HepG2 (cell line): ENCODE results near the gene METTL23. TPM values are rescaled to one million over a fixed set of nuclear protein-coding genes. Genes with fewer than 3 reads are reported as not detected.

Experiments
- BRD4 ChIP-seq: sonication (generic); formaldehyde crosslinking; IDR thresholded peaks from 2 replicates; pipeline ENCODE4 v1.4.0; 2020; ENCODE audit warnings: missing genetic modification reagents
- DNMT3B ChIP-seq: conservative IDR thresholded peaks from 2 replicates; pipeline ENCODE4 v1.6.1; 2016; ENCODE audit warnings: missing biosample characterization, control low read depth
- ETV6 ChIP-seq: sonication (generic); formaldehyde crosslinking; conservative IDR thresholded peaks from 2 replicates; pipeline ENCODE4 v1.4.0; 2020; ENCODE audit warnings: missing genetic modification reagents
- JARID2 ChIP-seq: sonication (generic); formaldehyde crosslinking; IDR thresholded peaks from 2 replicates; pipeline ENCODE4 v1.8.1; 2023; ENCODE audit warnings: missing genetic modification reagents, inconsistent platforms; ENCODE audit not compliant: insufficient replicate concordance
- KDM6A ChIP-seq: IDR thresholded peaks from 2 replicates; pipeline ENCODE4 v1.6.1; 2016; ENCODE audit warnings: low read depth
- SMAD9 ChIP-seq: sonication (generic); formaldehyde crosslinking; IDR thresholded peaks from 2 replicates; pipeline ENCODE4 v1.5.1; 2020; ENCODE audit warnings: mild to moderate bottlenecking, missing genetic modification reagents
- TRIM24 ChIP-seq: sonication (generic); formaldehyde crosslinking; IDR thresholded peaks from 2 replicates; pipeline ENCODE4 v1.8.0; 2022; ENCODE audit warnings: mild to moderate bottlenecking, missing genetic modification reagents
- ZMYM4 ChIP-seq: sonication (generic); formaldehyde crosslinking; IDR thresholded peaks from 2 replicates; pipeline ENCODE4 v1.8.1; 2023; ENCODE audit warnings: mild to moderate bottlenecking, missing genetic modification reagents
- ZNF33B ChIP-seq: sonication (generic); formaldehyde crosslinking; IDR thresholded peaks from 2 replicates; pipeline ENCODE4 v1.5.1; 2020; ENCODE audit warnings: mild to moderate bottlenecking, missing genetic modification reagents
- ZNF367 ChIP-seq: sonication (generic); formaldehyde crosslinking; IDR thresholded peaks from 2 replicates; pipeline ENCODE4 v1.4.0; 2020; ENCODE audit warnings: missing genetic modification reagents, borderline replicate concordance
- ZNF616 ChIP-seq: sonication (generic); formaldehyde crosslinking; IDR thresholded peaks from 2 replicates; pipeline ENCODE4 v1.5.0; 2020; ENCODE audit warnings: low read depth, mild to moderate bottlenecking, missing genetic modification reagents
- ZNF660 ChIP-seq: sonication (generic); formaldehyde crosslinking; IDR thresholded peaks from 2 replicates; pipeline ENCODE4 v1.5.1; 2020; ENCODE audit warnings: mild to moderate bottlenecking, low read depth, missing genetic modification reagents, borderline replicate concordance
- ZNF678 ChIP-seq: sonication (generic); formaldehyde crosslinking; IDR thresholded peaks from 2 replicates; pipeline ENCODE4 v1.4.0; 2020; ENCODE audit warnings: mild to moderate bottlenecking, missing genetic modification reagents
- ZNF772 ChIP-seq: sonication (generic); formaldehyde crosslinking; IDR thresholded peaks from 2 replicates; pipeline ENCODE4 v1.5.0; 2020; ENCODE audit warnings: mild to moderate bottlenecking, missing genetic modification reagents
- polyA plus RNA-seq, 8 experiments: library from polyadenylated mRNA; depleted of rRNA in 3 of 8; stranded (reverse) in 7 of 8; unstranded in 1 of 8; fragments of >200 nt; fragmentation: Illumina TruSeq in 4 of 8; extraction: Trizol in 4 of 8; gene quantifications; 2 replicates each; pipeline versions ENCODE4 v1.2.1 to v1.2.3, GENCODE V29; 2011 to 2016; ENCODE audit warnings: low read depth in 4 of 8, missing spikeins in 1 of 8, mixed read lengths in 1 of 8; ENCODE audit not compliant: insufficient read depth in 1 of 8
- total RNA-seq, 5 experiments: library from RNA; depleted of rRNA; stranded (reverse); fragments of >200 nt; fragmentation: Illumina TruSeq; extraction: Trizol; gene quantifications; 2 replicates each; pipeline ENCODE4 v1.2.3, GENCODE V29; 2016; ENCODE audit warnings: low read depth in 1 of 5
- TF ChIP-seq, protein P1 (sequence below): sonication (generic); formaldehyde crosslinking; IDR thresholded peaks from 2 replicates; pipeline ENCODE4 v1.5.0; 2020; ENCODE audit warnings: mild to moderate bottlenecking, missing genetic modification reagents, borderline replicate concordance
- TF ChIP-seq, protein P2 (sequence below): sonication (generic); formaldehyde crosslinking; IDR thresholded peaks from 2 replicates; pipeline ENCODE4 v1.8.1; 2022; ENCODE audit warnings: mild to moderate bottlenecking, missing genetic modification reagents
- TF ChIP-seq, protein P3 (sequence below): sonication (generic); formaldehyde crosslinking; IDR thresholded peaks from 2 replicates; pipeline ENCODE4 v1.4.0; 2020; ENCODE audit warnings: missing genetic modification reagents, mild to moderate bottlenecking, borderline replicate concordance
- TF ChIP-seq, protein P4 (sequence below): sonication (generic); formaldehyde crosslinking; IDR thresholded peaks from 2 replicates; pipeline ENCODE4 v1.4.0; 2020; ENCODE audit warnings: missing genetic modification reagents

The METTL23 gene
- total and polyA plus RNA-seq, 2 of the 13 experiments (the other 11 are each of a cell fraction or from before 2014, with no cell fraction given): 39.9 to 104 TPM

DNA sequence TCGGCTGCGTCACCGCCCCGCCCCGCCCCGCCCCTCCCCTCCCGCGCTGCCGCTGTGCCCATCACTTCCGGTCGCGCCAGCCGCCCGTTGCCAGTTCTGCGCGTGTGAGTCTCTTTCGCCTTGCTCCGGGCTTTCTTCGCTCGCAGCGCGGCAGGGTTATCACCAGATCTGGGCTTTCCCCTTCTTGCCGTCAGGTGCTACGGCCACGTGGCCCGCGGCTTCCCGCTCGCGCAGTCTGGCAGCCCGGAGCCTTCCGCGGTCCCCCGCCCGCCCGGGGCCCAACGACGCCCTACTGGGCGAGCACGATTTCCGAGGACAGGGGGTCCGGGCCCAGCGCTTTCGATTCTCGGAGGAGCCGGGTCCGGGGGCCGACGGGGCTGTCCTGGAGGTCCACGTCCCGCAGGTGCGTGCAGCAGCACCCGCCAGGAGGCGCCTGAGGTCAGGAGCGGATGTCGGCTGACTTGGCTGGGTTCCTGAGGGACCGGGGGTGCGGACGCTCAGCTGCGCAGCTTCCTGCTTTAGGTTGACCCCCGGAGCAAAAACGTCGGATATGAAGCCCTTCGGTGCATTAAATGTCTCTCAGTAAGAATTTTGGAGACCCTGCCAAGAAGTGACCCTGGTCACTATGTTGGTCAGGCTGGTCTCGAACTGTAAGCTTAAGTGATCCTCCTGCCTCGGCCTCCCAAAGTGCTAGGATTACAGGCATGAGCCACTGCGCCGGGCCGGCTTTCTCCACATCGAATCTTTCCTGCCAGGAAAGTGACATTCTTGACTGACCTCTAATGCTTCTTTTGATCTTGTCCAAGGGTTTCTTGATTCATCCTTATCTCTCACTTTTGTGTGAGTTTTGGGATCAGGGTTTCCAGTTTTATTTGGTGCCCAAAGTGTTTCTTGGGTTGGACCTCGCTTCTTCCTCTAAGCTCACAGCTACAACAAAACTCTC lies at the start of gene METTL23 (continued):
- TF ChIP-seq, protein P1, sequence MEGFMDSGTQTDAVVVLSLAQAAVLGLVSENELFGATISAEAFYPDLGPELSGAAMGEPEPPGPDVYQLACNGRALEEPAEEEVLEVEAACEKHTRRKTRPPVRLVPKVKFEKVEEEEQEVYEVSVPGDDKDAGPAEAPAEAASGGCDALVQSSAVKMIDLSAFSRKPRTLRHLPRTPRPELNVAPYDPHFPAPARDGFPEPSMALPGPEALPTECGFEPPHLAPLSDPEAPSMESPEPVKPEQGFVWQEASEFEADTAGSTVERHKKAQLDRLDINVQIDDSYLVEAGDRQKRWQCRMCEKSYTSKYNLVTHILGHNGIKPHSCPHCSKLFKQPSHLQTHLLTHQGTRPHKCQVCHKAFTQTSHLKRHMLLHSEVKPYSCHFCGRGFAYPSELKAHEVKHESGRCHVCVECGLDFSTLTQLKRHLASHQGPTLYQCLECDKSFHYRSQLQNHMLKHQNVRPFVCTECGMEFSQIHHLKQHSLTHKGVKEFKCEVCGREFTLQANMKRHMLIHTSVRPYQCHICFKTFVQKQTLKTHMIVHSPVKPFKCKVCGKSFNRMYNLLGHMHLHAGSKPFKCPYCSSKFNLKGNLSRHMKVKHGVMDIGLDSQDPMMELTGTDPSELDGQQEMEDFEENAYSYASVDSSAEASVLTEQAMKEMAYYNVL (CRISPR knock-in tag): no peak; the same call in 1 of the 2 replicates
- no peak for TF ChIP-seq ZMYM4
- peak; percentile 97; the same call in 1 of the 2 replicates for TF ChIP-seq DNMT3B (CRISPR knock-in tag)
- TF ChIP-seq SMAD9: no peak
- no peak for TF ChIP-seq TRIM24 (CRISPR knock-in tag)
- TF ChIP-seq ETV6: peak; percentile 80
- TF ChIP-seq BRD4 (CRISPR knock-in tag): peak; percentile 46; the same call in 1 of the 2 replicates
- TF ChIP-seq KDM6A (CRISPR knock-in tag): no peak
- TF ChIP-seq, protein P2, sequence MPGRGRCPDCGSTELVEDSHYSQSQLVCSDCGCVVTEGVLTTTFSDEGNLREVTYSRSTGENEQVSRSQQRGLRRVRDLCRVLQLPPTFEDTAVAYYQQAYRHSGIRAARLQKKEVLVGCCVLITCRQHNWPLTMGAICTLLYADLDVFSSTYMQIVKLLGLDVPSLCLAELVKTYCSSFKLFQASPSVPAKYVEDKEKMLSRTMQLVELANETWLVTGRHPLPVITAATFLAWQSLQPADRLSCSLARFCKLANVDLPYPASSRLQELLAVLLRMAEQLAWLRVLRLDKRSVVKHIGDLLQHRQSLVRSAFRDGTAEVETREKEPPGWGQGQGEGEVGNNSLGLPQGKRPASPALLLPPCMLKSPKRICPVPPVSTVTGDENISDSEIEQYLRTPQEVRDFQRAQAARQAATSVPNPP (CRISPR knock-in tag): peak; percentile 35; the same call in 1 of the 2 replicates
- TF ChIP-seq, protein P3, sequence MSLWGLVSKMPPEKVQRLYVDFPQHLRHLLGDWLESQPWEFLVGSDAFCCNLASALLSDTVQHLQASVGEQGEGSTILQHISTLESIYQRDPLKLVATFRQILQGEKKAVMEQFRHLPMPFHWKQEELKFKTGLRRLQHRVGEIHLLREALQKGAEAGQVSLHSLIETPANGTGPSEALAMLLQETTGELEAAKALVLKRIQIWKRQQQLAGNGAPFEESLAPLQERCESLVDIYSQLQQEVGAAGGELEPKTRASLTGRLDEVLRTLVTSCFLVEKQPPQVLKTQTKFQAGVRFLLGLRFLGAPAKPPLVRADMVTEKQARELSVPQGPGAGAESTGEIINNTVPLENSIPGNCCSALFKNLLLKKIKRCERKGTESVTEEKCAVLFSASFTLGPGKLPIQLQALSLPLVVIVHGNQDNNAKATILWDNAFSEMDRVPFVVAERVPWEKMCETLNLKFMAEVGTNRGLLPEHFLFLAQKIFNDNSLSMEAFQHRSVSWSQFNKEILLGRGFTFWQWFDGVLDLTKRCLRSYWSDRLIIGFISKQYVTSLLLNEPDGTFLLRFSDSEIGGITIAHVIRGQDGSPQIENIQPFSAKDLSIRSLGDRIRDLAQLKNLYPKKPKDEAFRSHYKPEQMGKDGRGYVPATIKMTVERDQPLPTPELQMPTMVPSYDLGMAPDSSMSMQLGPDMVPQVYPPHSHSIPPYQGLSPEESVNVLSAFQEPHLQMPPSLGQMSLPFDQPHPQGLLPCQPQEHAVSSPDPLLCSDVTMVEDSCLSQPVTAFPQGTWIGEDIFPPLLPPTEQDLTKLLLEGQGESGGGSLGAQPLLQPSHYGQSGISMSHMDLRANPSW: no peak
- peak; percentile 78; the same call in 1 of the 2 replicates for TF ChIP-seq ZNF678 (CRISPR knock-in tag)
- TF ChIP-seq, protein P4, sequence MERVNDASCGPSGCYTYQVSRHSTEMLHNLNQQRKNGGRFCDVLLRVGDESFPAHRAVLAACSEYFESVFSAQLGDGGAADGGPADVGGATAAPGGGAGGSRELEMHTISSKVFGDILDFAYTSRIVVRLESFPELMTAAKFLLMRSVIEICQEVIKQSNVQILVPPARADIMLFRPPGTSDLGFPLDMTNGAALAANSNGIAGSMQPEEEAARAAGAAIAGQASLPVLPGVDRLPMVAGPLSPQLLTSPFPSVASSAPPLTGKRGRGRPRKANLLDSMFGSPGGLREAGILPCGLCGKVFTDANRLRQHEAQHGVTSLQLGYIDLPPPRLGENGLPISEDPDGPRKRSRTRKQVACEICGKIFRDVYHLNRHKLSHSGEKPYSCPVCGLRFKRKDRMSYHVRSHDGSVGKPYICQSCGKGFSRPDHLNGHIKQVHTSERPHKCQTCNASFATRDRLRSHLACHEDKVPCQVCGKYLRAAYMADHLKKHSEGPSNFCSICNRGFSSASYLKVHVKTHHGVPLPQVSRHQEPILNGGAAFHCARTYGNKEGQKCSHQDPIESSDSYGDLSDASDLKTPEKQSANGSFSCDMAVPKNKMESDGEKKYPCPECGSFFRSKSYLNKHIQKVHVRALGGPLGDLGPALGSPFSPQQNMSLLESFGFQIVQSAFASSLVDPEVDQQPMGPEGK (CRISPR knock-in tag): 0 out of 2 replicates have a peak, but pooled peaks have one; percentile 55
- TF ChIP-seq JARID2 (CRISPR knock-in tag): no peak
- no peak for TF ChIP-seq ZNF367 (CRISPR knock-in tag)
- no peak for TF ChIP-seq ZNF660 (CRISPR knock-in tag)
- TF ChIP-seq ZNF33B (CRISPR knock-in tag): 0 out of 2 replicates have a peak, but pooled peaks have one; percentile 49
- peak; percentile 22; the same call in 1 of the 2 replicates for TF ChIP-seq ZNF616 (CRISPR knock-in tag)
- TF ChIP-seq ZNF772 (CRISPR knock-in tag): peak; percentile 16; the same call in 1 of the 2 replicates
